GM12873 (cell line): ENCODE results near the gene SLC35B4.

Source experiments
- TF ChIP-seq, protein P1 (sequence below): IDR thresholded peaks from 2 replicates; pipeline ENCODE4 v1.5.1; 2012; ENCODE audit warnings: low read depth, mild to moderate bottlenecking, moderate library complexity, low read length, control low read depth; ENCODE audit not compliant: insufficient read depth; ENCODE audit errors: missing control alignments

The SLC35B4 gene

DNA sequence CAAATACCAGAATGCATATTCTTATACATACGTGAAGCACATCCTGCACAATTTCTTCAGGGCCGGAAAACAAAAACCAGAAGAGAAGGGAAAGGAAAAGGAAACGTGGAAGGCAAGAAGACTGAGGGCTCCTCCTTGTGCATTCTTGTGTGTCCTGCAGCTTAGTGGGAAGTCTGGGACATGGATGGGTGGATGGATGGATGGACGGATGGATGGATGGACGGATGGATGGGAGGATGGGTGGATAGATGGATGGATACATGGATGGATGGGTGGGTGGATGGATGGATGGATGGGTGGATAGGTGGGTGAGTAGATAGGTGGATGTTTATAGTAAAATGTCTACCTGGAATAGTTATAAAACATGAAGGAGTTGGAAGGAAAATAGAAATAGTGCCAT, 30.8 kb upstream of the SLC35B4 start:
- TF ChIP-seq, protein P1, sequence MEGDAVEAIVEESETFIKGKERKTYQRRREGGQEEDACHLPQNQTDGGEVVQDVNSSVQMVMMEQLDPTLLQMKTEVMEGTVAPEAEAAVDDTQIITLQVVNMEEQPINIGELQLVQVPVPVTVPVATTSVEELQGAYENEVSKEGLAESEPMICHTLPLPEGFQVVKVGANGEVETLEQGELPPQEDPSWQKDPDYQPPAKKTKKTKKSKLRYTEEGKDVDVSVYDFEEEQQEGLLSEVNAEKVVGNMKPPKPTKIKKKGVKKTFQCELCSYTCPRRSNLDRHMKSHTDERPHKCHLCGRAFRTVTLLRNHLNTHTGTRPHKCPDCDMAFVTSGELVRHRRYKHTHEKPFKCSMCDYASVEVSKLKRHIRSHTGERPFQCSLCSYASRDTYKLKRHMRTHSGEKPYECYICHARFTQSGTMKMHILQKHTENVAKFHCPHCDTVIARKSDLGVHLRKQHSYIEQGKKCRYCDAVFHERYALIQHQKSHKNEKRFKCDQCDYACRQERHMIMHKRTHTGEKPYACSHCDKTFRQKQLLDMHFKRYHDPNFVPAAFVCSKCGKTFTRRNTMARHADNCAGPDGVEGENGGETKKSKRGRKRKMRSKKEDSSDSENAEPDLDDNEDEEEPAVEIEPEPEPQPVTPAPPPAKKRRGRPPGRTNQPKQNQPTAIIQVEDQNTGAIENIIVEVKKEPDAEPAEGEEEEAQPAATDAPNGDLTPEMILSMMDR: no peak

DNA sequence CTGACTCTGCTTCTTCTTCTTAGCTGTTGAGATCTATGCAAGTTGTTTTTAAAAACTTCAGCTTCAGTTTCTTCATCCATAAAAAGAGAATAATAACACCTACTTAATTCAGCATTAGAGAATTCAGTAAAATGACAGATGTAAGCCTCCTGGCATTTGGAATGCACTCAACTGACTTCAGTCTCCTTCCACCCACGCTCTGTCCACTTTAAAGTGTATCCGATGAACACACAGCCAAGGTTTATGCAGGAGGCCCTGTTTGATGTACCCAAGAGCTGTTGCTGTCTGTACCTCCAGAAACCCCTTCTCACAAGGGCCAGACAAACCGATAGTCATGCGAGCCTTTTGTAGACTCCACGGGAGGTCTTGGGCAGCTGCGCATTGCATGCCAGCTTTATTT, 27.1 kb upstream of the SLC35B4 start:
- TF ChIP-seq, protein P1: no peak

- TF ChIP-seq, protein P1: no peak
Measured at GRCh38 chr7:134343136-134343535, 26.4 kb upstream of the SLC35B4 start.

GRCh38 chr7:134339475-134339874, 22.7 kb upstream of the SLC35B4 start:
- TF ChIP-seq, protein P1: no peak

DNA sequence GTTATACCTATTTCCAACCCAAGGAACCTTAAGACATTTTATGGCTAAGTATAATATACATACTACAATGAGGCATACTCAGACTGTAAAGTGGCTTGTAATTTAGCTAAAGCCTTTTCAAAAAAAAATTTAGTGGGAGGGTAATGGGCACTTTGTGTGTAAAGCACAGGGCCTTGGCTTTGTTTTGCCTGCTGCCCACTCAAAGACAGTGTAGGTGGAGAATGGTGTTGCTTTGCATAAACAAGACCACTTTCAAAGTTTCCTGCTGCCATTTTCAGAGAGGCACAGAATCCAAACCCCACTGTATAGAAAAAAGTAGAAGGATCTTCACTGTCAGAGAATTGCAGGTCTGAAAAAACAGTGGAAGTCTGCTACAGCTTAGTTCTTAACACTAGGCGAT, 21.2 kb upstream of the SLC35B4 start:
- TF ChIP-seq, protein P1: no peak

GRCh38 chr7:134334408-134334807, 17.7 kb upstream of the SLC35B4 start:
- TF ChIP-seq, protein P1: no peak

- TF ChIP-seq, protein P1: no peak
Measured at GRCh38 chr7:134333943-134334342, 17.2 kb upstream of the SLC35B4 start.
